ENCODE measurements around the gene ANKIB1.

The ANKIB1 gene

DNA sequence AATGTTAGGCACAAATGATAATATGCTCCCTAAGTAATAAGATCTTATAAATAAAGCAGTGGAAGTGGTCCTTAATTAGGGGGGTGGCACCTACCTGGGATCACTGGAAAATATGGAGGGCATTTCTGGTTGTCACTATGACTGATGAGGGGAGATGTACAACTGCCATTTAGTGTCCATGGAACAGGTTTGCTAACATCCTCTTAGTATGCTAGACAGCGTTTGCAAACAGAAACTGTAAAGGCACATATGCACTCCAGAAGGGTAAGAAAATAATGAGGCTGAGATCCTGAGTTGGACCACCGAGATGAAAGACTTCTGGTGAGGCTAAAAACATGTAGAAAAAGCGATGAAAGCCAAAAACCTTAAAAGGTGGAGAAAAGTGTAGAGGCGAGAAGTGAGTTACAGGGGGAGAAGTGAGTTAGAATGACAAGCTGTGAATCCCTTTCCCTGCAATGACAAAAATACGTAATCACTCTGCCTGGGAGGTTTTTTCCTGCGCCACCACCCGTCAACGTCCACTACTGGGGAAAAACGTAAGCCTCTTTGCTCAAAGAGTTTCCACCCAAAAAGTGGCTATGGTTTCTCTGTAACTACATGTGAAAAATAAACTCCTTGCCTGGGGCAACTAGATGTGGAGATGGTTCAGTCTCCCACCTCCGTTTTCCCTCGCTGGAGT, 827 bp upstream of the ANKIB1 start:
- DNase-seq (ENCODE audit: low read depth in 1 of 2, low spot score in 1 of 2) = peak; percentile 10 to 27
- Histone ChIP-seq H3K4me3 (replicated peaks; ENCODE audit: insufficient read depth, low read length) (peak overlapping the region; percentile 88), H3K27ac (replicated peaks) (peak overlapping the region; percentile 90), H3K27me3 (ENCODE audit: insufficient read depth, poor library complexity, severe bottlenecking) (no peaks in the 10 kb centered on the region)
- TF ChIP-seq POLR2AphosphoS5 (IDR thresholded peaks at IDR 0.05; ENCODE audit: low read depth) (no peak), REST (IDR thresholded peaks at IDR 0.05; ENCODE audit: insufficient replicate concordance, low read depth) (no peak), SPI1 (IDR thresholded peaks at IDR 0.05; ENCODE audit: borderline replicate concordance, low read depth) (no peak), GABPA (IDR thresholded peaks at IDR 0.05; ENCODE audit: low read depth) (no peak)
- TF ChIP-seq, protein P1, sequence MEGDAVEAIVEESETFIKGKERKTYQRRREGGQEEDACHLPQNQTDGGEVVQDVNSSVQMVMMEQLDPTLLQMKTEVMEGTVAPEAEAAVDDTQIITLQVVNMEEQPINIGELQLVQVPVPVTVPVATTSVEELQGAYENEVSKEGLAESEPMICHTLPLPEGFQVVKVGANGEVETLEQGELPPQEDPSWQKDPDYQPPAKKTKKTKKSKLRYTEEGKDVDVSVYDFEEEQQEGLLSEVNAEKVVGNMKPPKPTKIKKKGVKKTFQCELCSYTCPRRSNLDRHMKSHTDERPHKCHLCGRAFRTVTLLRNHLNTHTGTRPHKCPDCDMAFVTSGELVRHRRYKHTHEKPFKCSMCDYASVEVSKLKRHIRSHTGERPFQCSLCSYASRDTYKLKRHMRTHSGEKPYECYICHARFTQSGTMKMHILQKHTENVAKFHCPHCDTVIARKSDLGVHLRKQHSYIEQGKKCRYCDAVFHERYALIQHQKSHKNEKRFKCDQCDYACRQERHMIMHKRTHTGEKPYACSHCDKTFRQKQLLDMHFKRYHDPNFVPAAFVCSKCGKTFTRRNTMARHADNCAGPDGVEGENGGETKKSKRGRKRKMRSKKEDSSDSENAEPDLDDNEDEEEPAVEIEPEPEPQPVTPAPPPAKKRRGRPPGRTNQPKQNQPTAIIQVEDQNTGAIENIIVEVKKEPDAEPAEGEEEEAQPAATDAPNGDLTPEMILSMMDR (IDR thresholded peaks at IDR 0.05; ENCODE audit: insufficient read depth, low read length) = no peak

- peak overlapping the region; percentile 90 for H3K27ac ChIP-seq (replicated peaks)
- H3K27me3 ChIP-seq (ENCODE audit: insufficient read depth, poor library complexity, severe bottlenecking) = no peaks in the 10 kb centered on the region
- TF ChIP-seq GABPA (IDR thresholded peaks at IDR 0.05; ENCODE audit: low read depth) (no peak), SPI1 (IDR thresholded peaks at IDR 0.05; ENCODE audit: borderline replicate concordance, low read depth) (no peak)
- H3K4me3 ChIP-seq (replicated peaks; ENCODE audit: insufficient read depth, low read length) = peak overlapping the region; percentile 88
- peak in 1 of 2 experiments; percentile 11 for DNase-seq (ENCODE audit: low read depth in 1 of 2, low spot score in 1 of 2)
Observed at GRCh38 chr7:92246360-92247101, 757 bp downstream of the ANKIB1 start.

DNA sequence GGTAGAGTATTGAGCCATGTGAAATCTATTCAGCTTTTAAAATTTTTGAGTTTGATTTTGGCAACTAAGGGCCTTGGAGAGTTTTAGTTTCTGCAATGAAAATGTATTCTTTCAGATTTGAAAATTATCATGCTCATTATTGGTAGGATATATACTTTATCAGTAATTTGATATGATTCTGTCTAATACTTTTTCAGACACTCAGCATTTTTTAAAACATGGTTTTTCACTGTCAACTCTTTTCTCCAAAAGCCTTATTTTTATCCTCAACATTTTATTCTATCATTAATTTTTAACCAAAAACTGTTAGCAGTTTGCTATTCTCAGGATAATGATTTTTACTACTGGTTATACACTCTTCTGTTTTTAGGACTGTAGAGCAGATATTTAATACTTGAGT, 4.8 kb downstream of the ANKIB1 start:
- TF ChIP-seq, protein P1 (IDR thresholded peaks at IDR 0.05; ENCODE audit: insufficient read depth, low read length) = no peak
- no peak for DNase-seq (ENCODE audit: low read depth in 1 of 2, low spot score in 1 of 2)

DNA sequence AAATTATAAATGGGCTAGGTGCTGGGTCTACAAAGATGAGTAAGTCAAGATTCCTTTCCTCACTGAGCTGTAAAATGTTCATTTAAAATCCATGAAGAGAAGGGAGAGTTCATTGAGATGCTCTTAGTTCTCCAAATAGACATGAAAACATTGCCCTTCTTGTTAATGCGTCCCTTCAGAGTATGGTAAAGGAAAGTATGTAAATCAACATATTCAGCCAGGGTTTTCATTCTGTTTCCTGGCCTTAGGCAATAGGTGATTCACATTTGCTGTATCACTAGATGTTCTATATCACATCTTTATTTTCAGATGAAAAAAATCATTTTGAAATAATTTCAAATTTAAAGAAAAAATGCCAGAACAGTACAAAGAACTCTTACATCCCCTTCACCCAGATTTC, 5.4 kb downstream of the ANKIB1 start:
- H3K27ac ChIP-seq (replicated peaks) = no peak overlapping the region
- H3K4me3 ChIP-seq (replicated peaks; ENCODE audit: insufficient read depth, low read length) = no peak overlapping the region
- DNase-seq (ENCODE audit: low read depth in 1 of 2, low spot score in 1 of 2) = no peak
- no peaks in the 10 kb centered on the region for H3K27me3 ChIP-seq (ENCODE audit: insufficient read depth, poor library complexity, severe bottlenecking)
- TF ChIP-seq GABPA (IDR thresholded peaks at IDR 0.05; ENCODE audit: low read depth) = no peak
- TF ChIP-seq POLR2AphosphoS5 (IDR thresholded peaks at IDR 0.05; ENCODE audit: low read depth) = no peak
- no peak for TF ChIP-seq SPI1 (IDR thresholded peaks at IDR 0.05; ENCODE audit: borderline replicate concordance, low read depth)
- TF ChIP-seq REST (IDR thresholded peaks at IDR 0.05; ENCODE audit: insufficient replicate concordance, low read depth) = no peak
- TF ChIP-seq, protein P1 (IDR thresholded peaks at IDR 0.05; ENCODE audit: insufficient read depth, low read length) = no peak

More for the DNA sequence above, 4.8 kb downstream of the ANKIB1 start:
- no peaks in the 10 kb centered on the region for H3K27me3 ChIP-seq (ENCODE audit: insufficient read depth, poor library complexity, severe bottlenecking)
- H3K27ac ChIP-seq (replicated peaks) = no peak overlapping the region
- H3K4me3 ChIP-seq (replicated peaks; ENCODE audit: insufficient read depth, low read length) = no peak overlapping the region

All from HL-60 (cell line).